Lung (tissue), 12 donors: ENCODE results near the gene LEUTX. TPM values are rescaled to one million over a fixed set of nuclear protein-coding genes. Genes with fewer than 3 reads are reported as not detected.
"Not testable (repeated sequence)": the region's sequence is repeated elsewhere in the genome, so short reads cannot be mapped to it uniquely, and the experiment has no call there.

Experiments used
- ATAC-seq: fragments of 200-7000 bp; cut with Tn5 transposase; one replicate; pipeline ENCODE4 v1.9.1; 2020; ENCODE audit warnings: moderate number of reproducible peaks; ENCODE audit not compliant: insufficient read depth, low FRiP score
- DNase-seq, 3 donors: peaks; one replicate each; pipeline ENCODE4 v3.0.0-alpha.2; 2013 to 2017
- H3K27ac ChIP-seq, 2 donors: one replicate each; pipeline ENCODE4 v1.5.1; 2013; ENCODE audit warnings: mild to moderate bottlenecking in 2 of 2, moderate library complexity in 2 of 2, control low read depth in 1 of 2, inconsistent platforms in 1 of 2, low read depth in 1 of 2, low read length in 1 of 2
- H3K27me3 ChIP-seq, 3 donors: one replicate each; pipeline ENCODE4 v1.5.1; 2013; ENCODE audit warnings: low read length in 2 of 3; ENCODE audit not compliant: control insufficient read depth in 3 of 3, insufficient read depth in 3 of 3
- H3K36me3 ChIP-seq, 4 donors: one replicate each; pipeline ENCODE4 v1.5.1; 2013; ENCODE audit warnings: low read length in 4 of 4, mild to moderate bottlenecking in 1 of 4, moderate library complexity in 1 of 4; ENCODE audit not compliant: control insufficient read depth in 4 of 4, insufficient read depth in 4 of 4
- H3K4me1 ChIP-seq, 5 donors: one replicate each; pipeline ENCODE4 v1.5.1; 2013; ENCODE audit warnings: low read length in 5 of 5, mild to moderate bottlenecking in 2 of 5, moderate library complexity in 1 of 5; ENCODE audit not compliant: control insufficient read depth in 5 of 5, insufficient read depth in 5 of 5
- H3K4me3 ChIP-seq: one replicate; pipeline ENCODE4 v1.5.1; 2013; ENCODE audit warnings: mild to moderate bottlenecking, control low read depth, moderate library complexity
- H3K9ac ChIP-seq, 2 donors: one replicate each; pipeline ENCODE4 v1.5.1; 2013; ENCODE audit warnings: low read length in 2 of 2, control low read depth in 1 of 2; ENCODE audit not compliant: insufficient read depth in 1 of 2
- H3K9me3 ChIP-seq, 4 donors: one replicate each; pipeline ENCODE4 v1.5.1; 2013; ENCODE audit warnings: low read length in 3 of 4, mild to moderate bottlenecking in 1 of 4, moderate library complexity in 1 of 4; ENCODE audit not compliant: control insufficient read depth in 4 of 4, insufficient read depth in 3 of 4
- WGBS, 2 donors: extraction: QIAGEN DNeasy Blood & Tissue Kit; methylation state at CpG; one replicate each; pipeline ENCODE4 v1.1.7; 2013; 5-methylcytosine and 5-hydroxymethylcytosine counted together
- polyA plus RNA-seq, 2 donors: library from polyadenylated mRNA; stranded (reverse); fragments of 200-250 nt; gene quantifications; one replicate each; pipeline ENCODE4 v1.2.1, GENCODE V29; 2013
- total RNA-seq, 2 donors: library from RNA; depleted of rRNA in 1 of 2; stranded (reverse); fragments of >200 nt in 1 of 2; gene quantifications; one replicate each; pipeline ENCODE4 v1.2.1, GENCODE V29; 2014 to 2021
- TF ChIP-seq, protein P1 (sequence below): IDR thresholded peaks from 2 replicates; pipeline ENCODE4 v1.5.1; 2012; ENCODE audit warnings: mild to moderate bottlenecking; ENCODE audit errors: control extremely low read depth, extremely low read depth
- donor health status: control.
- donor health status: control.
- donor health status: Bipolar disorder and iron deficiency.
- donor health status: healthy.
- donor health status: DM: yes; HTN: yes; CAD: no.

Gene LEUTX
- total and polyA plus RNA-seq, 4 donors = not detected

DNA sequence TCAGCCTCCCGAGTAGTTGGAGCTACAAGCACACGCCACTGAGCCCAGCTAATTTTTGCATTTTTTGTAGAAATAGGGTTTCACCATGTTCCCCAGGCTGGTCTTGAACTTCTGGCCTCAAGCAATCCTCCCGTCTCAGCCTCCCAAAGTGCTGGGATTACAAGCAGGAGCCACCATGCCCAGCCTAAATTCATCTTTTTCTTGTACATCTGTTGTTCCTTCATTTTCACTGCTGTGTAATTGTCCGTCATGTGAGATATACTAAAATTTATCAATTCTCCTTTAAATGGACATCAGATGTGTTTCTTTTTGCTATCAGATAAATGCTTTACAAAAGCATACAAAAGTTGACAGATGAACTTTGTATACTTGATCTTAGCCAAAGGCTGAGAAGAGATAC is 32.4 kb downstream of the LEUTX start:
- Histone ChIP-seq H3K27ac (no peak overlapping the region), H3K36me3 (peaks cover 0 to 1% (median 0%) of the 10 kb centered on the region in 4 donors), H3K27me3 (no peaks in the 10 kb centered on the region), H3K4me1 (no peaks in the 10 kb centered on the region), H3K9ac (no peak overlapping the region), H3K4me3 (no peak overlapping the region), H3K9me3 (no peaks in the 10 kb centered on the region)
- TF ChIP-seq, protein P1, sequence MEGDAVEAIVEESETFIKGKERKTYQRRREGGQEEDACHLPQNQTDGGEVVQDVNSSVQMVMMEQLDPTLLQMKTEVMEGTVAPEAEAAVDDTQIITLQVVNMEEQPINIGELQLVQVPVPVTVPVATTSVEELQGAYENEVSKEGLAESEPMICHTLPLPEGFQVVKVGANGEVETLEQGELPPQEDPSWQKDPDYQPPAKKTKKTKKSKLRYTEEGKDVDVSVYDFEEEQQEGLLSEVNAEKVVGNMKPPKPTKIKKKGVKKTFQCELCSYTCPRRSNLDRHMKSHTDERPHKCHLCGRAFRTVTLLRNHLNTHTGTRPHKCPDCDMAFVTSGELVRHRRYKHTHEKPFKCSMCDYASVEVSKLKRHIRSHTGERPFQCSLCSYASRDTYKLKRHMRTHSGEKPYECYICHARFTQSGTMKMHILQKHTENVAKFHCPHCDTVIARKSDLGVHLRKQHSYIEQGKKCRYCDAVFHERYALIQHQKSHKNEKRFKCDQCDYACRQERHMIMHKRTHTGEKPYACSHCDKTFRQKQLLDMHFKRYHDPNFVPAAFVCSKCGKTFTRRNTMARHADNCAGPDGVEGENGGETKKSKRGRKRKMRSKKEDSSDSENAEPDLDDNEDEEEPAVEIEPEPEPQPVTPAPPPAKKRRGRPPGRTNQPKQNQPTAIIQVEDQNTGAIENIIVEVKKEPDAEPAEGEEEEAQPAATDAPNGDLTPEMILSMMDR = no peak
- ATAC-seq (no peak), DNase-seq (no peak)
- WGBS, 2 donors = 89 to 92% methylated on average over 4 of the region's 4 CpGs

GRCh38 chr19:39813264-39813993 is 34.8 kb downstream of the LEUTX start:
- Histone ChIP-seq H3K9ac (no peak overlapping the region), H3K4me1 (no peaks in the 10 kb centered on the region), H3K36me3 (peaks cover 0 to 5% (median 0%) of the 10 kb centered on the region in 4 donors), H3K27ac (no peak overlapping the region), H3K9me3 (no peaks in the 10 kb centered on the region), H3K4me3 (no peak overlapping the region), H3K27me3 (no peaks in the 10 kb centered on the region)
- TF ChIP-seq, protein P1 = no peak
- DNase-seq = no peak
- WGBS, 2 donors = 84 to 89% methylated on average over 9 of the region's 9 CpGs
- ATAC-seq = no peak

DNA sequence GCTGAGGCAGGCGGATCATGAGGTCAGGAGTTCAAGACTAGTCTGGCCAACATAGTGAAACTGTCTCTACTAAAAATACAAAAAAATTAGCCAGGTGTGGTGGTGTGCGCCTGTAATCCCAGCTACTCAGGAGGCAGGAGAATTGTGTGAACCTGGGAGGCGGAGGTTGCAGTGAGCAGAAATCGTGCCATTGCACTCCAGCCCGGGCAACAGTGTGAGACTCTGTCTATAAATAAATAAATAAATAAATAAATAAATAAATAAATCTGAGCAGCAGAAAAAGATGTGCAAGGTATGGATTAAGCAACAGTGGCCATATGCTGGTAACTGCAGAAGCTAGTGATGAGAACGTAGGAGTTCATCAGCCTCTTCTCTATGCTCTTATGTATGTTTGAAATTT is 35.5 kb downstream of the LEUTX start:
- not testable (repeated sequence) for DNase-seq, ATAC-seq, H3K36me3 ChIP-seq, H3K4me3 ChIP-seq, H3K9me3 ChIP-seq, H3K27ac ChIP-seq, H3K9ac ChIP-seq, H3K27me3 ChIP-seq, H3K4me1 ChIP-seq
- 95 to 96% methylated on average over 6 of the region's 6 CpGs for WGBS, 2 donors

DNA sequence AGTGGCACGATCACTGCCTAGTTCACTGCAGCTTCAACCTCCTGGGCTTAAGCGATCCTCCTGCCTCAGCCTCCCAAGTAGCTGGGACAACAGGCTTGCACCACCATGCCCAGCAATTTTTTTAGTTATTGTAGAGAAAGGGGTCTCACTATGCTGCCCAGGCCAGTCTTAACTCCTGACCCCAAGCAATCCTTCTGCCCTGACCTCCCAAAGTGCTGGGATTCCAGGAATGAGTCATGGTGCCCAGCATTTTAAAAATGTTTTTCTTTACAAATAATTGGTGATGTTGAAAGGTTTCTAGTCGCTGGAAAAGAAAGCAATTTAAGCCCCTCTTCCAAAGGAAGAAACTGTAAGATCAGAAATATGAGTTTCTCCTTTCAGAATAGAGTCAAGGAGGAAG is 35.9 kb downstream of the LEUTX start:
- ATAC-seq (no peak), DNase-seq (no peak)
- WGBS, 2 donors = 92 to 95% methylated on average over 3 of the region's 3 CpGs

More for the DNA sequence above, 35.9 kb downstream of the LEUTX start:
- no peak overlapping the region for H3K4me3 ChIP-seq
- H3K27me3 ChIP-seq = no peaks in the 10 kb centered on the region
- H3K27ac ChIP-seq = no peak overlapping the region
- no peaks in the 10 kb centered on the region for H3K4me1 ChIP-seq
- TF ChIP-seq, protein P1 = no peak
- no peak overlapping the region for H3K9ac ChIP-seq
- H3K9me3 ChIP-seq = no peaks in the 10 kb centered on the region
- H3K36me3 ChIP-seq = peaks cover 0 to 5% (median 0%) of the 10 kb centered on the region in 4 donors
